Panc1 (cell line): Measurements from ENCODE around the gene ELFN2. TPM values are rescaled to one million over a fixed set of nuclear protein-coding genes. Genes with fewer than 3 reads are reported as not detected.

Experiments
- ATAC-seq: fragments of 200-7000 bp; cut with Tn5 transposase; 2 replicates; pipeline ENCODE4 v1.9.1; 2020; ENCODE audit warnings: mild to moderate bottlenecking, moderate library complexity
- BruUV-seq: library from RNA; stranded (reverse); fragments of 400-500 nt; replicated peaks from 2 replicates; lab custom pipeline; 2021; lab: Mats Ljungman, UMichigan
- CTCF ChIA-PET: fragments of 300-600 bp; sonication (Branson Sonifier 250); formaldehyde crosslinking; loops from one replicate; lab custom pipeline; 2022; ENCODE audit warnings: antibody characterized with exemption; lab: Charles Lee
- POLR2A ChIA-PET: fragments of 300-600 bp; sonication (Branson Sonifier 250); formaldehyde crosslinking; loops from one replicate; lab custom pipeline; 2022; ENCODE audit warnings: antibody characterized with exemption; lab: Charles Lee
- DNase-seq: peaks from one replicate; pipeline ENCODE4 v3.0.0-alpha.2; 2010; ENCODE audit warnings: low read depth, low spot score
- H3K27ac ChIP-seq: 2 replicates; pipeline ENCODE4 v1.5.1; 2011; ENCODE audit warnings: mild to moderate bottlenecking, low read length, inconsistent platforms
- H3K27me3 ChIP-seq: fragments of 200-500 bp; sonication (Bioruptor generic); 2 replicates; pipeline ENCODE4 v1.6.0; 2014; ENCODE audit warnings: low read length, inconsistent platforms; ENCODE audit not compliant: control insufficient read depth, insufficient read depth
- H3K36me3 ChIP-seq: fragments of 200-500 bp; sonication (Bioruptor generic); 2 replicates; pipeline ENCODE4 v1.5.1; 2014; ENCODE audit warnings: inconsistent platforms, mild to moderate bottlenecking, low read length, moderate library complexity; ENCODE audit not compliant: control insufficient read depth, insufficient read depth
- H3K4me1 ChIP-seq: 2 replicates; pipeline ENCODE4 v1.5.1; 2011; ENCODE audit warnings: inconsistent platforms, mild to moderate bottlenecking, low read length, moderate library complexity; ENCODE audit not compliant: control insufficient read depth, insufficient read depth
- H3K4me3 ChIP-seq, 2 experiments: 2 replicates each; pipeline ENCODE4 v1.5.1; 2011 to 2012; ENCODE audit warnings: low read depth in 2 of 2, low read length in 2 of 2, mild to moderate bottlenecking in 2 of 2, inconsistent platforms in 1 of 2, moderate library complexity in 1 of 2
- H3K9me3 ChIP-seq: fragments of 200-500 bp; sonication (Bioruptor generic); 2 replicates; pipeline ENCODE4 v1.5.1; 2014; ENCODE audit warnings: low read depth, mild to moderate bottlenecking, inconsistent platforms, low read length, moderate library complexity; ENCODE audit not compliant: control insufficient read depth, insufficient read depth
- POLR2AphosphoS5 ChIP-seq: IDR thresholded peaks from 2 replicates; pipeline ENCODE4 v1.6.1; 2012; ENCODE audit warnings: mild to moderate bottlenecking, low read depth, low read length, moderate library complexity
- REST ChIP-seq, 2 experiments: IDR thresholded peaks; 2 replicates each; pipeline ENCODE4 v1.6.1; 2011 to 2012; ENCODE audit warnings: low read depth in 2 of 2, control low read depth in 1 of 2, low read length in 1 of 2, mild to moderate bottlenecking in 1 of 2, moderate library complexity in 1 of 2; ENCODE audit not compliant: insufficient read depth in 1 of 2
- SIN3A ChIP-seq: IDR thresholded peaks from 2 replicates; pipeline ENCODE4 v1.6.1; 2012; ENCODE audit warnings: low read depth, mild to moderate bottlenecking, low read length, moderate library complexity, borderline replicate concordance; ENCODE audit not compliant: insufficient read depth
- TCF7L2 ChIP-seq: IDR thresholded peaks from 2 replicates; pipeline ENCODE4 v1.6.1; 2011; ENCODE audit warnings: mild to moderate bottlenecking, low read depth, low read length, inconsistent platforms
- in situ Hi-C: cut with HindIII; loops from 2 replicates; pipeline ENCODE4 v1.10.0; 2016; ENCODE audit warnings: low sequenced_read_pairs, low pct_unique_long_range_greater_than_20kb
- intact Hi-C: fragments of 100-400 bp; cut with micrococcal nuclease; formaldehyde crosslinking; loops from one replicate; pipeline ENCODE4 v1.10.0; 2022; ENCODE audit not compliant: unreplicated experiment
- total RNA-seq: library from RNA; stranded (reverse); gene quantifications from one replicate; pipeline ENCODE4 v1.2.1, GENCODE V29; 2021; ENCODE audit not compliant: unreplicated experiment
- TF ChIP-seq, protein P1 (sequence below): fragments of 450-650 bp; IDR thresholded peaks from 2 replicates; pipeline ENCODE4 v1.5.1; 2017; ENCODE audit warnings: mild to moderate bottlenecking

ELFN2 gene
- total RNA-seq, 1 experiment from 2014 or later = 2.9 TPM

DNA sequence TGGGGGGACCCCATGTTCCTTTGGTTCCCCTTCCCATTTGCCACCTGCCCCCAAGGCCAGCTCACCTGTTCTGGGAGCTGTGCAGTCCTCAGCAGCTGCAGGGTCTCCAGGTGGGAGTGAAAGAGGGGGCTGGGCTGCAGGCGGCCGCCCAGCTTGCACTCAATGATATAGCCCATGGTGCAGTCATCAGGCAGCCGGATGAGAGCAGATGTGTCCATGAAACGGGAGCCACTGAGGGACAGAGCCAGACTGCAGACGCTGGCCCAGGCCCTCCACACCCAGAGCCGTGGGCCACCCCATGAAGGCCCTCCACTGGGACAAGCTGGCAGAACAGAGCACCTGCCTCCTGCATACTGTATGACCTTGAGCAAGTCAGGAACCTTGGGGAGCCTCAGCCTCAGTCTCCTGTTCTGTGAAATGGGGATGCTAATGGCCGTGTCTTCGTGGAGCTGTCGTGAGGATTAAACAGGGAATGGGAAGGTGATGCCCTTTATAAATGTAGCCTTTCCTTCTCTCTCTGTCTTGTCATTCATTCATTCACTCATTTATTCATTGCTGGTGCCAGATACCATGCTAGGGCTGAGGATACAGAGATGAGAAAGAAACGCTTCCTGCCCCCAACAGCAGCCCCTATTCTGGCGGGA is 47.3 kb upstream of the ELFN2 start:
- H3K9me3 ChIP-seq = no peaks in the 10 kb centered on the region
- ATAC-seq (no peak), DNase-seq (no peak)
- no peaks in the 10 kb centered on the region for H3K27me3 ChIP-seq
- intact Hi-C loops (no loop called here), in situ Hi-C loops (no loop called here)
- no peaks in the 10 kb centered on the region for H3K36me3 ChIP-seq
- CTCF ChIA-PET = no interaction called here
- BruUV-seq = no TSS peak
- TF ChIP-seq TCF7L2 (no peak), POLR2AphosphoS5 (no peak), REST (IDR thresholded peaks at IDR 0.05; ENCODE audit: insufficient read depth in 1 of 2, low read depth in 2 of 2, low read length in 1 of 2) (no peak), SIN3A (no peak)
- TF ChIP-seq, protein P1, sequence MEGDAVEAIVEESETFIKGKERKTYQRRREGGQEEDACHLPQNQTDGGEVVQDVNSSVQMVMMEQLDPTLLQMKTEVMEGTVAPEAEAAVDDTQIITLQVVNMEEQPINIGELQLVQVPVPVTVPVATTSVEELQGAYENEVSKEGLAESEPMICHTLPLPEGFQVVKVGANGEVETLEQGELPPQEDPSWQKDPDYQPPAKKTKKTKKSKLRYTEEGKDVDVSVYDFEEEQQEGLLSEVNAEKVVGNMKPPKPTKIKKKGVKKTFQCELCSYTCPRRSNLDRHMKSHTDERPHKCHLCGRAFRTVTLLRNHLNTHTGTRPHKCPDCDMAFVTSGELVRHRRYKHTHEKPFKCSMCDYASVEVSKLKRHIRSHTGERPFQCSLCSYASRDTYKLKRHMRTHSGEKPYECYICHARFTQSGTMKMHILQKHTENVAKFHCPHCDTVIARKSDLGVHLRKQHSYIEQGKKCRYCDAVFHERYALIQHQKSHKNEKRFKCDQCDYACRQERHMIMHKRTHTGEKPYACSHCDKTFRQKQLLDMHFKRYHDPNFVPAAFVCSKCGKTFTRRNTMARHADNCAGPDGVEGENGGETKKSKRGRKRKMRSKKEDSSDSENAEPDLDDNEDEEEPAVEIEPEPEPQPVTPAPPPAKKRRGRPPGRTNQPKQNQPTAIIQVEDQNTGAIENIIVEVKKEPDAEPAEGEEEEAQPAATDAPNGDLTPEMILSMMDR = no peak
- POLR2A ChIA-PET = no interaction called here
- H3K4me1 ChIP-seq = no peaks in the 10 kb centered on the region
- H3K27ac ChIP-seq = no peak overlapping the region
- H3K4me3 ChIP-seq = no peak overlapping the region

DNA sequence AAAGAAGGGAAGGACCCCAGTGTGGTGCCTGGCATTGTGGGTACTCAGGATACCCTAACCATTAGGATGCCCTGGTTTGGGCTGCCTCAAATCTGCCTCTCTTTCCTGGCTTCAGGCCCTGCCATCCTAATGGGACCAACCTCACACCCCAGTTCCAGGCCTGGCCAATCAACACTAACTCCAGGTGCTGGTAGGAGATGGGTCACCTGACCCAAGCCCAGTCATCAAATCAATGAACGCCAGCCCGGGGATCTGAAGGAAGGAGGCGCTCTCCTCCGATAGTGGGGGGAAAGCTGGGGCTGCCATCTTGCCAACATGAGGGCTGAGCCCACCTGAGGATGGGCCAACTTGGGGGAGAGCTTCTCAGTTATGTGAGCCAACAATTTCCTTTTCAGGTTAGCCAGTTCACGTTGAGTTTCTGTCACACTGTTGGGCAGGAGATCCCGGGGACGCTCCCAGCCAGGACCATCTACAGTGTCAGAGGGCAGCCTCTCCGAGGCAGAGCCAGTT is 46.2 kb upstream of the ELFN2 start:
- intact Hi-C loops = no loop called here
- TF ChIP-seq, protein P1 = no peak
- TF ChIP-seq SIN3A (no peak), POLR2AphosphoS5 (no peak)
- Histone ChIP-seq H3K9me3 (no peaks in the 10 kb centered on the region), H3K36me3 (no peaks in the 10 kb centered on the region), H3K27me3 (no peaks in the 10 kb centered on the region), H3K4me1 (no peaks in the 10 kb centered on the region), H3K27ac (no peak overlapping the region), H3K4me3 (no peak overlapping the region)
- no peak for DNase-seq
- in situ Hi-C loops = no loop called here
- POLR2A ChIA-PET = no interaction called here
- no peak for ATAC-seq
- BruUV-seq = no TSS peak
- CTCF ChIA-PET = no interaction called here
